Measurements from ENCODE around the gene RPS6KA4.

Gene RPS6KA4

DNA sequence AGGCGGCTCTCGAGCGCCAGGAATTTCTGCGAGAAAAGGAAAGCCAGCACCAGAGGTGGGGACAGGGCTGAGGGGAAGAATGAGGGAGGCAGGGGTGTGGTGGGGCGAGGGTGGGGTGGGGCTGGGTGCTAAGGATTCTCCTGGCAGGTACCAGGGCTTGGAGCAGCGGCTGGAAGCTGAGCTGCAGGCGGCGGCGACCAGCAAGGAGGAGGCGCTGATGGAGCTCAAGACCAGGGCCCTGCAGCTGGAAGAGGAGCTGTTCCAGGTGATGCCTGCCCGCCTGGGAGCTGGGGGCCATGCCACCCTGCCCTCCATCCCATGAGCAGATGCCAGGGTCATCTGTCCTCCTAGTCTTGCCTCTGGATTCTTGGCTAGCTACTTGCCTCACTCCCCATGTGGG, 9.6 kb upstream of the RPS6KA4 start:
- no peak for DNase-seq

DNA sequence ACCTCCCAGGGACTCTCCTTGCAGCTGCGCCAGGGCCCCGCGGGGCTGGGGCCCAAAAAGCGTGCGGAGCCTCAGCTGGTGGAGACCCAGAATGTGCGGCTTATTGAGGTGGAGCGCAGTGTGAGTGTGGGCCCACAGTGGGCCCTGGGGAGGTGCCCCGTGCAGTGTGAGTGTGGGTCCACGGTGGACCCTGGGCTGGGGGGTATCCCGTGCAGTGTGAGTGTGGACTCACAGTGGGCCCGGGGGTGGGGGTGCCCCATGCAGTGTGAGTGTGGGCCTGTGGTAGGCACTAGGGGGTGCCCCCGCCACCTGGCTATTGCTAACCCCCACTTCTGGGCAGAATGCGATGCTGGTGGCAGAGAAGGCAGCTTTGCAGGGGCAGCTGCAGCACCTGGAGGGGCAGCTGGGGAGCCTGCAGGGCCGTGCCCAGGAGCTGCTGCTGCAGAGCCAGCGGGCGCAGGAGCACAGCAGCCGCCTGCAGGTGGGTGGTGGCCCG, 7.8 kb upstream of the RPS6KA4 start:
- DNase-seq: no peak

DNA sequence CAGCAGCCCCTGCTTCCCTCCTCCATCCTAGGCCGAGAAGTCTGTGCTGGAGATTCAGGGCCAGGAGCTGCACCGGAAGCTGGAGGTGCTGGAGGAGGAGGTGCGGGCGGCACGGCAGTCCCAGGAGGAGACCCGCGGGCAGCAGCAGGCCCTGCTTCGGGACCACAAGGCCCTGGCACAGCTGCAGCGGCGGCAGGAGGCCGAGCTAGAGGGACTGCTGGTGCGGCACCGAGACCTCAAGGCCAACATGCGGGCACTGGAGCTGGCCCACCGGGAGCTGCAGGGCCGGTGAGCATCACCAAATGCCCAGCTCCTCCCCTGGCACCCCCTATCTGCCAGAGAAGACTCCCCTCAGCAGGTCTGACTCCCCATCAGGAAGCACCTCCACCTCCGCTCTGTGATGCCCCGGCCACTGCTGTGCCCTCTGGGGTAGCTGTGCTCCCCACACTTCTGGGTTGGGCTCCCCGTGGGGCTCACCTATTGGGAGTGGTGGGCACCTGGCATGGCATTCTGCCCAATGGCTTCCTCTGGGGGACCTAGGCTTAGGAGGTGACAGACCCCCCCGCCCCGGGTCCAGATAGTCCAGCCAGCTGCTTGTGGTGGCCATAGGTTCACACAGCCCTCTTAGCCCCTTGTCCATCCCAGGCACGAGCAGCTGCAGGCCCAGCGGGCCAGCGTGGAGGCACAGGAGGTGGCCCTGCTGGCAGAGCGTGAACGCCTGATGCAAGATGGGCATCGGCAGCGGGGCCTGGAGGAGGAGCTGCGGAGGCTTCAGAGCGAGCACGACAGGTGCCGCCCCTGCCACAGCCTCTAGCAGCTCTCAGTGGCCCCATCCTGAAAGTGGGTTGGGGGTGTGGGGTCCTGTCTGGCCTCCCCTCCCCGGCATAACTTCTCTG, 6.6 kb upstream of the RPS6KA4 start:
- DNase-seq: no peak

DNA sequence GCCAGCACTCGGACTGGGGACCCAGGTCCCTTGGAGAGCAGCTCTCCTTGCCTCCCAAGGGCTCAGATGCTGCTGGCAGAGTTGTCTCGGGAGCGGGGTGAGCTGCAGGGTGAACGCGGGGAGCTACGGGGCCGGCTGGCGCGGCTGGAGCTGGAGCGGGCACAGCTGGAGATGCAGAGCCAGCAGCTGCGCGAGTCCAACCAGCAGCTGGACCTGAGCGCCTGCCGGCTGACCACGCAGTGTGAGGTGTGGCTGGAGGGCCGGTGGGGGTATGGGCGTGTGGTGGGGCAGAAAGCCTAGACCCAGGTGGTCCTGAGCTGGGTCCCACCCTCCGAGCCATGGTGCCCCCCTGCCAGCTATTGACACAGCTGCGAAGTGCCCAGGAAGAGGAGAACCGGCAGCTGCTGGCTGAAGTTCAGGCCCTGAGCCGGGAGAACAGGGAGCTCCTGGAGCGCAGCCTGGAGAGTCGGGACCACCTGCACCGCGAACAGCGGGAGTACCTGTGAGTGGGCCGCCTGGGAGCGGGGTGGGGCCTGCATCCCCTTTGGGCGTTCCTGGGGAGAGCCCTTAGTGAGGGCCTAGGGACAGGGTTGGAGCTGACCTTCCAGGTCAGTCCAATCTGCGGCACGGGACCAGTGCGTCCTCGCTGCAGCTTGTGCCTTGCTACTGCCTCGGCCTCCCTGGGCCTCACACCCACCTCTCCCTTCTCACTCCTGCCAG, 5.8 kb upstream of the RPS6KA4 start:
- no peak for DNase-seq

DNA sequence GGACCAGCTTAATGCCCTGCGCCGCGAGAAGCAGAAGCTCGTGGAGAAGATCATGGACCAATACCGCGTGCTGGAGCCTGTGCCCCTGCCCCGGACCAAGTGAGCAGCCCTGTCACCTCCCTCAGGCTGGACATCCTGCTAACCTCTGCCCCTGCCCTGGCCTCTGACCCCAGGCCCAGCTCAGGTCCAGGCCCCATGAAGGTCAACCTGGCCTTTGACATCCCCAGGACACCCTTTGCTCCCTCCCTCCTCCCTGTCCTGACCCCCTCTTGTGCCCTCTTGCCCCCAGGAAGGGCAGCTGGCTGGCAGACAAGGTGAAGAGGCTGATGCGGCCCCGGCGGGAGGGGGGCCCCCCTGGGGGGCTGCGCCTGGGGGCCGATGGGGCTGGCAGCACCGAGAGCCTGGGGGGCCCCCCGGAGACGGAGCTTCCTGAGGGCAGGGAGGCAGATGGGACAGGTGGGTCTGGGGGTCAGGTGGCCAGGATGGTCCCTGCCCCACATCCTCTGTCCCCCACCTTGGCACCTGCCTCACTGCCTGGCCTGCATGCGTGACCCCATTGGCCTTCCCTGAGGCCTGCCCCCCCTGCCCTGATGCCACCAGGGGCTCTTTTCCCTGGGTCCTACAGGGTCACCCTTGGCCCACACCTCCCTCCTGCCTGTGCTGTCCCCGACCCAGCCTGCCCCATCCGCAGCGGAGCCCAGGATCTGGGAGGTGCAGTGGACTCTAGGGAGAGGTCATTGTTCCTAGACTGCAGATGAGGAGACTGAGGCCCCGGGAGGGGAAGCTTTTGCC, 5.1 kb upstream of the RPS6KA4 start:
- no peak for DNase-seq

DNA sequence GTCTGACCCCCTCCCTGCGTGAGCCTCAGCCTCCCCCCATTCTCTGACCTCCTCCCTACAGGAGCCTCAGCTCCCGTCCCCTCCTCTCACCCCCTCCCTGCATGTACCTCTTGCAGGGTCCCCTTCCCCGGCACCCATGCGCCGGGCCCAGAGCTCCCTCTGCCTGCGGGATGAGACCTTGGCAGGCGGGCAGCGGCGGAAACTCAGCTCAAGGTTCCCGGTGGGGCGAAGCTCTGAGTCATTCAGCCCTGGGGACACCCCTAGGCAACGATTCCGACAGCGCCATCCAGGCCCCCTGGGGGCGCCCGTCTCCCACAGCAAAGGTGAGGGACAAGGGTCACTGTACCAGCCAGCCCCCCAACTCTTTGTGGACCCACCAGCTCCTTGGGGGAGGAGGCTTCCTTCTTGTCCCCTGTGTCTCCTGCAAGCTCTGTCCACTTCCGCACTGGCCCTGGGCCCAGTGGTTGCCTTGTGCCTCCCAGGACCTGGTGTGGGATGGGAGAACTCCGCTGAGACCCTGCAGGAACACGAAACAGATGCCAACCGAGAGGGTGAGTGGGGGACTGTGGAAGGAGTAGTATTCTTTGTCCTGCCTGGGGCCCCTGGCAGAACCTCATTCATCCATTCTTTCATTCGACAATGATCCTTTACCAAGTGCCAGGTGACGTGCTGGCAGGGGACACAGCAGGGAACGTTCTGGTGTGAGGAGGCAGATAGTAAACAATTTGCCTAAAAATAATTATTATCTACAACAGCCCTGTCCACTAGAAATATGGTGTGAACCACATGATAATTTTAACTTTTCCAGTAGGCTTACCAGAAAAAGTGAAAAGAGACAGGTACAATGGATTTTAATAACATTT, 3.7 kb upstream of the RPS6KA4 start:
- peak; percentile 72 for DNase-seq

DNA sequence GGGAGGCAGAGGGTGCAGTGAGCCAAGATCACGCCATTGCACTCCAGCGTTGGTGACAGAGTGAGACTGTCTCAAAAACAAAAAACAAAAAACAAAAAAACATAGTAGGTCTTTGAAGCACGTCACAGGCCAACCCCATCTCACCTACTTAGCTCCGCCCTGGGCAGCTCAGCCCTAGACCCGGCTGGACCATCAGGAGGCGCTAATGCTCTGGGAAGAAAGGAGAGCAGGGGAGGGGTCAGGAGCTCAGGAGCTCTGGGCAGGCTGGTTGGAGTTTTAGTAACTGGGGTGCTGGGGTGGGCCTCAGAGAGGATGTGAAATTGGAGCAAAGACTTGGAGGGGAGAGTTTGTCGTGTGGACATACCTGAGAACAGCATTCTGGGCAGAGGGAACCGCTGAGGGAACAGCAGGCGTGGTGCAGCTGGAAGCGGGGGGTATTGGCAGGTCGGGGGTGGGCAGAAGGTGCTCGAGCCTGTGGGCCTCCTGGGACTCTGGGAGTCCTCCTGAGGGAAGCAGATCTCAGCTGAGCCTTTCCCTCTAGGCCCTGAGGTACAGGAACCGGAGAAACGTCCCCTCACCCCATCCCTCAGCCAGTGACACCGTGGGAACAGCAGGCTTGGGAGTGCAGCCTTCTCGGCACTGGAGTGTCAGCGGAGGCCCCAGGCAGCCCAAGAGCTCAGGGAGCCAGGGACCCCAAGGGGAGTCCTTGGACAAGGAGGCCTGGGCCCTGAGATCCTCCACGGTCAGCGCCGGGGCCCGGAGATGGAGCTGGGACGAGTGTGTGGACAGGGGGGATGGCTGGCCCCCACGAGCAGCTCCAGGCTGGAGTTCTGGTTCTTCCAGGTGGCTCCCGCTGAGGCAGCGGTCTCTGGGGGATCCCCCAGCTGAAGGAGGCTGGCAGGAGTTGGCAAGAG, 2.2 kb upstream of the RPS6KA4 start:
- peak; percentile 13 for DNase-seq

DNA sequence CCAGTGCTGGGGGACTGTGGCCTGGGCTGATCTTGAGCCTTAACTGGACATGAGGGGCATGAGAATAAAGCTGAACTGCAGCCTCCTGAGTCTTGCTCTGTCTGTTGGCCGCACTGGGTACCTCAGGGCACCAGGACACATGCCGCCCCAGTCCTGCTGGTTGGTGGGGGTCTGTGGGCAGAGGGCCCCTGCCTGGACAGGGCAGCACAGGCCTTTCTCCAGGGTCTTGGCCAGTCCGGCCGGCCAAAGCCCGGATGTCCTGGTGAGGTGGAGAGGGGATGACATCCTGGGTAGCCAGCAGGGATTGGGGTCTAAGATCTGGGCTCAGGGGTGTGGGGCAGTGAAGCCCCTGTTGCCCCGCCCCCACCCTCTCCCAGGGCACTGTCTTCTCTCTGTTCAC, 1.5 kb upstream of the RPS6KA4 start:
- DNase-seq: no peak

DNA sequence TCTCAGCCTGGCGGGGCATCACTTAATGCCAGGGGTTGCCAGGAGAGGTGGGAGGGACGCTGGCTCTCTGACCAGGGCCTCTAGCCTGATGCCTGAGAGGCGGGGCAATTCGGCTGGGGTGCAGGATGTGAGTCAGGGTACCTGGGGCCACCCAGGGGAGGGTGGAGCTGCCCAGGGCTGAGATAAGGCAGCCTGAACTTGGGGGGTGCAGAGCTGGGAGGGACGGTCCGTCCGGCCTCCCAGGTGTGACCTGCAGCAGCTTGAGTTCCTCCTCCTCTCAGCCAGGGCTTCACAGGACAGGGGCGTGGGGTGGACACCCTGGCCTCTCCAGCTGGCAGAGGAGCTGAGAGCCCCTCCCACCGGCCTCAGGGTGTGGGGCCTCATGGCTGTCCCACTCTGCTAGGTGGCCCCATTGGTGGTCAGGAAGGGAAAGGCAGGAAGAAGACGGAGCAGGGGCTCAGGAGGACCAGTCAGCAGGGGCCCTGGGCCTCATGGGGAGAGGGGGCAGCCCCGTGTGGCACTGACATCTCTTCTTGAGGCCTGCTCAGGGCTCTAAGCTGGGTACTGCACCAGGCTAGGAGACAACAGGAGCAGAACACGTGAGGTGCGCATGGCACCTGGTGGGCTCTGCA, 942 bp upstream of the RPS6KA4 start:
- DNase-seq: no peak

DNA sequence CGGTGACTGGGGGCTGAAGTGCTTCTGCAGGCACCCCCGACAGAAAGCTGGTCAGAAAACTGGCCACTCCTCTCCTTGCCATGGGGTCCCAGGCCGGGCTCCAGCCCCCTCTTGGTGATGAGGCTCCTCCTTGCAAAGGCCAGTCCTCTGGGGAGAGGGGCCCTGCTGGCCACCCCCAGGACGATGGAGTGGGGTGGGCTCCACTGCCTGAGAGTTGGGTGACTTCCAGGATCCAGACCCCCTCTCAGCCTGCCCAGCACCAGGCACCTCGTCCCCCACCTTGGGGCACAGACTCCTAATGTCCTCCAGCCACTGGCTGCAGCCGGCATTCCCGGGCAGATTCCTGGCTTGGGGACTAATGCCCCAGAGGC, 441 bp upstream of the RPS6KA4 start:
- DNase-seq: no peak

DNA sequence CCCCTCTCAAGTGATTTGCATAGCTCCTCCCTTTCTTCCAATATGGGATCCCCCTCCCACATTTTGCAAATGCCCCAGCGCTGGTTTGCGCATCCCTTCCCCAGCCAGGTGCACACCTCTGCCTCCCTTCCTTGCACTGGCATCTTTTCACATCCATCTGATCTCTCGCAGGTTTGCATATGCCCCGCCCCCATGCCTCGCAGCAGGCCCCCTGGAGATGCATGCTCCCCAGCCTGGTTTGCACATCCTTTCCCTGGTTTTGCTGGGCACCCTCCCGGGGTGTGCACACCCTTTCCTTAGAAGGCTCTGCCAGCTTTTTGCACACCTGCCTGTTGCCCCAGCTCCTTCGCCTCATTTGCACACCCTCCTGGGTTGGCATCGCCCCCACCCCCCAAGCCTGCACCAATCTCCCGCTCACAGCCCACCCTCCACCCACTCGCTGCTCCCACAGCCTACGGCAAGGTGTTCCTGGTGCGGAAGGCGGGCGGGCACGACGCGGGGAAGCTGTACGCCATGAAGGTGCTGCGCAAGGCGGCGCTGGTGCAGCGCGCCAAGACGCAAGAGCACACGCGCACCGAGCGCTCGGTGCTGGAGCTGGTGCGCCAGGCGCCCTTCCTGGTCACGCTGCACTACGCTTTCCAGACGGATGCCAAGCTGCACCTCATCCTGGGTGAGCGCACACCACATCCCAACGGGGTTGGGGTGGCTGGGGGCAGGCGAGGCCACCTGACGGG, 917 bp downstream of the RPS6KA4 start:
- no peak for DNase-seq

DNA sequence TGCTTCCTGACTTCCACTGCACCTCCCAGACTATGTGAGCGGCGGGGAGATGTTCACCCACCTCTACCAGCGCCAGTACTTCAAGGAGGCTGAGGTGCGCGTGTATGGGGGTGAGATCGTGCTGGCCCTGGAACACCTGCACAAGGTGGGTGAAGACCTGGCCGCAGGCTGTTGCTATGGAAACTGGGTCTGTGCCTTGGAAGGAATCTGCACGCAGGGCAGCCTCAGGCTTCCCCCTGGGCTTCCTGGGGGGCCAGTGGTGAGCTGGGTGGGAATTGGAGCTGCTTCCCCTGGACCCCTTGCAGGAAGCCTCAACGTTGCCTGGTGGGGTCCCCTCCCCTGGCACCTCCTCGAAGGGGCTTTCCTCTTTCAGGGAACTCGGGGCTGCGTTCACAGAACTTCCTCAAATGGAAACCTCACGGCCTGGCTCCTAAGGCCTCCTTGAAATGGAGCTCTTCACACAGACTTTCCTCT, 1.5 kb downstream of the RPS6KA4 start:
- DNase-seq: no peak

DNA sequence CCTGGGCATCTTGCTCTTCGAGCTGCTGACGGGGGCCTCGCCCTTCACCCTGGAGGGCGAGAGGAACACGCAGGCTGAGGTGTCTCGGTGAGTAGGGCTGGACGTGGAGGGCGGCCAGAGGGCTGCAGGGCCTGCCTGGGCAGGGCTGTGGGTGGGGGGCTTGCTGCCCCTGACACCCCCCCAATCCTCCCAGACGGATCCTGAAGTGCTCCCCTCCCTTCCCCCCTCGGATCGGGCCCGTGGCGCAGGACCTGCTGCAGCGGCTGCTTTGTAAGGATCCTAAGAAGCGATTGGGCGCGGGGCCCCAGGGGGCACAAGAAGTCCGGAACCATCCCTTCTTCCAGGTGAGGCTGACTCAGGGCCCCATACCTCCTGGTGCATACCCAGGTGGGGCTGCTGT, 2.7 kb downstream of the RPS6KA4 start:
- DNase-seq: no peak

DNA sequence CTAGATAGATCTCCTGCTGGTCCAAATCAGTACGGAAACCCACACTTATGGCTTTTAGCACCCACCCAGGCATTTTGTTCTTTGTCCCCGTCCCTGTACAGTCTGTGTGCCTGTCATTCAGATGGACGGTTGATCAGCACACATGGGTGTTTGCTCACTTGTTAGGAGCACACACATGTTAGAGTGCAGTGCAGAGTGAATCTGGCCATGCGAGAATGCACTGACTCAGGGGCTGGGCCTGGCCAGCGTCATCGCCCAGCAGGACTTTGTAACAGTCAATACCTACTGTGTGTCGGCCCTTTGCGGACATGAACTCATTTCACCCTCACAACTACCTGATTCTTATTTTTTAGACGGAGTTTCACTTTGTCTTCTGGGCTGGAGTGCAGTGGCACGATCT, 3.4 kb downstream of the RPS6KA4 start:
- DNase-seq: no peak

DNA sequence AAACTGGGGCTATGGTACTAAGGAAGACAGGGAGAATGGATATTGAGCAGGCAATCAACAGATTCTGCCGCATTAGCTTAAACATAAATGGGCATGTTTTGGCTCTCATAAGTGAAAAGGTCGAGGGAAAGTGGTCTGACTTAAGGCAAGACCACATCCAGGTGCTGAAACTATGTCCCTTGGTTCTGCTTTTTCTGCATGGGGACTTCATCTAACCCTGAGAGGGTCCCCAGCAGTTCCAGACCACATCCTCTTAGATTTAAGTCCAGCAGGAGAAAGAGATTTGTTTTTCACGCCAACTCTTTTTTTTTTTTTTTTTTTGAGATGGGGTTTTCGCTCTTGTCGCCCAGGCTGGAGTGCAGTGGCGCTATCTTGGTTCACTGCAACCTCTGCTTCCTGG, 5.5 kb downstream of the RPS6KA4 start:
- DNase-seq: no peak

DNA sequence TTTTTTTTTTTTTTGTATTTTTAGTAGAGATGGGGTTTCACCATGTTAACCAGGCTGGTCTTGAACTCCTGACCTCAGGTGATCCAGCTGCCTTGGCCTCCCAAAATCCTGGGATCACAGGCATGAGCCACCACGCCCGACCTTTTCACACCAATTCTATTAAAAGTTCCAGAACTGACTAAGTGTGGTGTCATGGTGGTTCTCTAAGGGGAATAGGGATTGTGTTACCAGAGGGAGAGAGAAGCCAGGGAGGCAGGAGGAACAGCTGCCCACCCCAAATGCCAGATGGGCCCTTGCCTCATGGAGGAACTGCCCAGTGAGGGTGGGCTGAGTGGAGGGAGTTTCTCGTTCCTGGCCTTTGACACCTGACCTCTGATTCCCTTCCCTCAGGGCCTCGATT, 5.9 kb downstream of the RPS6KA4 start:
- no peak for DNase-seq

DNA sequence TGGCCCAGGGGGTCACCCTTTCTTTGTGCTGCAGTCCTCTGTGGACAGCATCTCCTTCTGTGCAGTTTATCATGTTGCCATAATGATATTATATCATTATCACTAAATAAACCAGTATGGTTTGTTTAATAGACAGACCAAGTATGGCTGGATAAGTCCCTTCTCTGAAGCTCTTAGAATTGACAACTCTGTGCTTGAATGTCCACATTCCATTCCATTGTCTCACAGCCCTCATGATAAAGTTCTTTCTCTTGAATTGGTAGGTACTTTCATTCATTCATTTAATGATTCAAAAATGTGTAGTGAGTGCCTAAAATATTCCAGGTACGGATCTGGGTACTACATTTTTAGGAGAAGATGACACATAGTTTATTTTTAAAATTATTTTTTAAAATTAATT, 7.8 kb downstream of the RPS6KA4 start:
- DNase-seq: no peak

DNA sequence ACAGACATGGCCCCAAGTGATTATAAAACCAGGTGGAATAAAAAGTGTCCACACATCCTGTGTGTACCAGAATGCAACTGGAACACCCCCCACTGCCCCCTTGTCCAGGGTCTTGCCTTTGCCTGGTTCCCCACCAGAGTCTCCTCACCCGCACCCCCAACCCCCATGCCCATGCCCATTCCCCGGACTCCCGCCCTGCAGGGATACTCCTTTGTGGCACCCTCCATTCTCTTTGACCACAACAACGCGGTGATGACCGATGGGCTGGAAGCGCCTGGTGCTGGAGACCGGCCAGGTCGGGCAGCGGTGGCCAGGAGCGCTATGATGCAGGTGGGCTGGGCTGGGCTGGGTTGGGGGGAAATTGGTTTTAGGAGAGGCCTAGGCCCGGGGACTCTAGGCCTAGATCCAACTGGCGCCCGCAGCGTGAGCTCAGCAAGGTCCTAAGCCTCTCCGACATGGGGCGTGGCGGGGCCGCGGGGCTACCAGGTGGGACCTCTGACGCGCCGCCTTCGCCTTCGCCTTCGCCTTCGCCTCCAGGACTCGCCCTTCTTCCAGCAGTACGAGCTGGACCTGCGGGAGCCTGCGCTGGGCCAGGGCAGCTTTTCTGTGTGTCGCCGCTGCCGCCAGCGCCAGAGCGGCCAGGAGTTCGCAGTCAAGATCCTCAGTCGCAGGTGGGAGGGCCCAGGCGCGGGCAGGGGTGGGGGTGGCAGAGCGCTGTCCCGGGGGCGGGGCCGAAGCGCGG, 9.1 kb downstream of the RPS6KA4 start:
- DNase-seq: no peak

DNA sequence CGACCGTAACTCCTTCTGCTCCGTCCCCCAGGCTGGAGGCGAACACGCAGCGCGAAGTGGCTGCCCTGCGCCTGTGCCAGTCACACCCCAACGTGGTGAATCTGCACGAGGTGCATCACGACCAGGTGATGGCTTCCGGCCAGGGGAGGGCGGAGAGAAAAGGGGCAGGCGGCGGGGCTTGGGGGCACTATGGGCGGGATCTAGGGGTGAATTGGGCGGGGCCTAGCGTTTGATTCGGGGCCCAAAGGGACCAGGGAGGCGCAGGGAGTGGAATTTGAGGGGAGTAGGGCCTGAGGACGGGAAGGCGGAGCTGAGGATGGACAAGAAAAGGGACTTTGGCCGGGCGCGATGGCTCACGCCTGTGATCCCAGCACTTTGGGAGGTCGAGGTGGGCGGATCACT, 9.7 kb downstream of the RPS6KA4 start:
- no peak for DNase-seq

Data from kidney glomerular epithelial cell (primary cell).